ENCODE data around the gene C16orf95. TPM values are rescaled to one million over a fixed set of nuclear protein-coding genes. Genes with fewer than 3 reads are reported as not detected.
"Not testable (repeated sequence)": the region's sequence is repeated elsewhere in the genome, so short reads cannot be mapped to it uniquely, and the experiment has no call there.

C16orf95 gene
- total RNA-seq, 1 experiment from 2014 or later = 37.1 TPM

- DNase-seq (ENCODE audit: low read depth) = no peak
Observed at GRCh38 chr16:87346517-87347060, 29.4 kb upstream of the C16orf95 start.

GRCh38 chr16:87345726-87346424 lies 28.7 kb upstream of the C16orf95 start:
- no peak for DNase-seq (ENCODE audit: low read depth)

- no peak for DNase-seq (ENCODE audit: low read depth)
Observed at GRCh38 chr16:87344931-87345631, 27.9 kb upstream of the C16orf95 start.

GRCh38 chr16:87344165-87344930 lies 27.2 kb upstream of the C16orf95 start:
- DNase-seq (ENCODE audit: low read depth) = no peak

GRCh38 chr16:87343753-87344050 lies 26.5 kb upstream of the C16orf95 start:
- no peak for DNase-seq (ENCODE audit: low read depth)

- DNase-seq (ENCODE audit: low read depth) = no peak
Observed at GRCh38 chr16:87342978-87343752, 26.0 kb upstream of the C16orf95 start.

- DNase-seq (ENCODE audit: low read depth) = no peak
Observed at GRCh38 chr16:87342504-87342903, 25.3 kb upstream of the C16orf95 start.

- DNase-seq (ENCODE audit: low read depth) = no peak
Observed at GRCh38 chr16:87340198-87340597, 23.0 kb upstream of the C16orf95 start.

- DNase-seq (ENCODE audit: low read depth) = not testable (repeated sequence)
Observed at GRCh38 chr16:87339724-87340105, 22.5 kb upstream of the C16orf95 start.

- DNase-seq (ENCODE audit: low read depth) = no peak
Observed at GRCh38 chr16:87339086-87339723, 22.0 kb upstream of the C16orf95 start.

GRCh38 chr16:87338155-87338765 lies 21.1 kb upstream of the C16orf95 start:
- DNase-seq (ENCODE audit: low read depth) = no peak

GRCh38 chr16:87337262-87337771 lies 20.1 kb upstream of the C16orf95 start:
- DNase-seq (ENCODE audit: low read depth) = no peak

GRCh38 chr16:87336434-87337240 lies 19.4 kb upstream of the C16orf95 start:
- DNase-seq (ENCODE audit: low read depth) = no peak

GRCh38 chr16:87335625-87336433 lies 18.6 kb upstream of the C16orf95 start:
- DNase-seq (ENCODE audit: low read depth) = no peak

GRCh38 chr16:87334651-87335624 lies 17.7 kb upstream of the C16orf95 start:
- DNase-seq (ENCODE audit: low read depth) = no peak

- no peak for DNase-seq (ENCODE audit: low read depth)
Observed at GRCh38 chr16:87333581-87334331, 16.6 kb upstream of the C16orf95 start.

GRCh38 chr16:87333101-87333500 lies 15.9 kb upstream of the C16orf95 start:
- DNase-seq (ENCODE audit: low read depth) = no peak

All from RPMI7951 (cell line).